NCI-H1417 (cell line): ENCODE data around the gene TEAD1.

Experiments
- DNase-seq, 3 experiments: peaks; one replicate each; lab custom pipeline; 2025; lab: John Stamatoyannopoulos, UW

Gene TEAD1

GRCh38 chr11:12832480-12833224 is 158.4 kb downstream of the TEAD1 start:
- DNase-seq: peak in 2 of 3 experiments; percentile 18 to 76

DNA sequence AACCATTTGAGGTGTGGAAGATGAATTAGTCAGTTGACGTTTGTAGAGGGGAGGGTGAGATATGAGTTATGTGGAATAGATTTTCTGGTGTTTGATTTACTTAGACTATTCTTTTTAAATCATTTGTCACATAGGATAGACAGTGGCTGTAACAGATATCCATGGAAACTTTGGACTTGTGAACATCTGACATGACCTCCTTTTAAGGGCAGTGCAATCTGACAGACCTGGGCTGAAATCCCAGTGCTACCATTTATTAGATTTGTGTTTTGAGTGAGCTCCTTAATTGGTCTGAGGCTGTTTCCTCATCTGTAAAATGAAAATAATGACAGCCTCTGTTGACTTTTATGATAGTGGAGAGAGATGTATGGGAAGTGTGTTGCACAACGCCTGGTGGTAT is 159.9 kb downstream of the TEAD1 start:
- peak in 2 of 3 experiments; percentile 29 to 54 for DNase-seq

- DNase-seq: no peak
These were observed 160.4 kb downstream of the TEAD1 start for GRCh38 chr11:12834630-12835029.

GRCh38 chr11:12835286-12835685 is 161.1 kb downstream of the TEAD1 start:
- no peak for DNase-seq

GRCh38 chr11:12838463-12839123 is 164.4 kb downstream of the TEAD1 start:
- no peak for DNase-seq

- DNase-seq: peak in 1 of 3 experiments; percentile 27
These were observed 166.8 kb downstream of the TEAD1 start for GRCh38 chr11:12840871-12841660.

GRCh38 chr11:12841946-12842630 is 167.9 kb downstream of the TEAD1 start:
- peak; percentile 36 to 71 (median 71) for DNase-seq

- peak; percentile 74 to 99 (median 95) for DNase-seq
These were observed 168.9 kb downstream of the TEAD1 start for GRCh38 chr11:12842933-12843636.

GRCh38 chr11:12845163-12845562 is 170.9 kb downstream of the TEAD1 start:
- DNase-seq: peak in 1 of 3 experiments; percentile 75

- peak; percentile 93 to 99 (median 99) for DNase-seq
These were observed 171.6 kb downstream of the TEAD1 start for GRCh38 chr11:12845739-12846358.

- peak; percentile 26 to 73 (median 40) for DNase-seq
These were observed 172.8 kb downstream of the TEAD1 start for GRCh38 chr11:12846786-12847615.

GRCh38 chr11:12848413-12848812 is 174.2 kb downstream of the TEAD1 start:
- no peak for DNase-seq

- DNase-seq: no peak
These were observed 179.1 kb downstream of the TEAD1 start for GRCh38 chr11:12853325-12853651.

- no peak for DNase-seq
These were observed 179.6 kb downstream of the TEAD1 start for GRCh38 chr11:12853652-12854296.

- no peak for DNase-seq
These were observed 180.1 kb downstream of the TEAD1 start for GRCh38 chr11:12854297-12854661.

- DNase-seq: no peak
These were observed 180.6 kb downstream of the TEAD1 start for GRCh38 chr11:12854829-12855228.

DNA sequence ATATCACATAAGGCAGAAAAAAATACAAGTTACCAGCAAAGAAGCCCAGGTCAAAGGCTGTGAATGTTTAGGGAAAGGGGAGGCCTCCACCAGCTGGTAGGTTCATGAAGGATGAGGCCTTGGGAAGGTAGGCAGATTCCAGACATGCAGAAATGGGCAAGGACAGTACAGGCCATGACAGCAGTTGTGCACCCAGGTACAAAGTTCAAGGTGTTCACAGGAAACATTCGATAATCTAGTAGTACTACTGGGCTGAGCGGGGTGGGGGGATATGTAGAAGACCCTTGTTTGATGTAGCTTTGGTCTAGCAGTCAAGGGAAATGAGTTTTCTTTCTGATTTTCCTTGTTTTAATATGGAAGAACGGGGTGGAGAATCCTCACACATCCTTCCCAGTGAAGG is 182.1 kb downstream of the TEAD1 start:
- DNase-seq: no peak

- DNase-seq: no peak
These were observed 183.4 kb downstream of the TEAD1 start for GRCh38 chr11:12857572-12857971.

DNA sequence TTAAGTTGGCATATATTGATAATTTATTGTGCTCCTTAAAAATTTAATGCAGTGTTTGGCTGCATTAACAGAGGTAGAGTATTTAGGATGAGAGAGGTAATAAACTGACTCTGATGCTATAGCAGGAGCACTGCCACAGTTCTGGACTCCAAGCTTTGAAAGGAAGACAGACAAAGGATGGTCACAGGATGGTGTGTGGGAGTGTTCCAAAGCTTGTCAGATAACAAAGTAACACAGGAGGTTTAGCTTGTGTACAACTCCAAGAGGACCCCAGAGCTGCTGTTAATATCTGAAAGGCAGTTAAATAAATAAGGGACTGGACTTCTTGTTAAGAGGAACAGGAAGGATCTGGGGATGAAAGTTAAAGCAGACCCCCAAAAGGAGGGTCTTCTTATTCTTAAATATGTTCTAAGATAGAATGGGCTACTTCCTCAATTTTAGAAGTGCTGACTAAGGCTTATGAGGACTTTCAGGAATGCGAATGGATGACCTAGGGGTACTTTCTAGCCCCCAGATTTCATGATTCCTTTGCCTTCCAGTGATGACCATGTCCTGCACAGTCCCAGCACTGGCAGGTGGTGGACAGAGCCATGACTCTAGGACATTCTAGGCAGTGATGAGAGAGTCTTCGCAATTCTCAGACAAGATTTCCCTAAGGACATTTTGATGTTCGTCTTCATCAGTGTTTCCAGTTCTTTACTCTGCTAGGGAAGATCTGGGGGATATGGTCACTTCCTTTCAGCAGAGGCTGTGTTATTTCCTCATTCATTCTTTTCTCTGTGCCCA is 185.8 kb downstream of the TEAD1 start:
- DNase-seq: no peak
